NCI-H510A treated with DMSO at 0.1 percent for 48 hours (cell line): ENCODE data around the gene INPP1.
"Not testable (repeated sequence)": the region's sequence is repeated elsewhere in the genome, so short reads cannot be mapped to it uniquely, and the experiment has no call there.

Experiments
- DNase-seq: peaks from one replicate; lab custom pipeline; 2025; lab: John Stamatoyannopoulos, UW

The INPP1 gene

DNA sequence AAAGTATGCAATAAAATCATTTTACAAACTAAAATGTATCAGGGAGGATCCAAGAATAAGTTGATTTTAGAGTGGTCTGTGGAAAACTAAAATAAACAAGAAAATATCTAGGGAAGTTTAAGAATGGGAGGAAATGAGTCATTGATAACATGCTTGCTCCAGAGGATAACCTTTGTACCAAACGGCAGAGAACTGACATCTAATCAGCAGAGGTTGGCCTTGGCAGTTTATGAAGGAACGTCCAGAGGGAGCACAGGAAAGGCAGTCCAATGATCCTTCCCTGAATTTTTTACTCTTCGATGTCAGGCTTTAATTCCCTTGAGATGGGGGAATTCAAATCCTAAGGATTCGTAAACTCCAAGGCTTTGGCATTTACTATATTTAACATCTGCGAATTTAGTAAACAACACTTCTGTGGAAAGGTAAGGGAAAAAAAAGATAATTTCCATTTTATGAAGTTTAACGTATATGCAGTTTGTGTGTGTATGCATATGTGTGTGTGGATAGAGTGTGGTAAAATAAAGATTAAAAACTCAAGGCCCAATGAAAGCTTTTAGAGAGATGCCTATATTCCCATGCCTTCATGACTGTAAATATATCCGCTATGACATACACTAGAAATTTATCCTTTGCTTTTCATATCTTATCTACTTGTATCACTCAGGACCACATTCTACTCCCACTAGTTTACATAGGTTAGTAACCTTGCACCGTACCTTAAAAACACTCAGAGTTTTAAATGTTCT, 8.7 kb upstream of the INPP1 start:
- no peak for DNase-seq

DNA sequence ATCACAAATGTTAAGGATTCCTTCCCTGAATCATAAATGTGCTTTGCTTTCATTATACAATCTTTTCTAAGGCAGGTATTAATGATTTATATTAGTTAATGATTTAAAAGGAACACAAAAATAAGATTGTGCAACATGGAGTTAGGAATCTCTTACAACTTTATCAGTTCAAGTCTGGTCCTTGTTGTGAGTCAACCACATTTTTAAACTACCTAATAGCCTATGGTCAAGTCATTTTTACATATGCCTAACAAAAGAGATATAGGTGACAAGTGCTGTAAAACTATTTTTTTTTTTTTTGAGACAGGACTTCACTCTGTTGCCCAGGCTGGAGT, 8.2 kb upstream of the INPP1 start:
- no peak for DNase-seq

DNA sequence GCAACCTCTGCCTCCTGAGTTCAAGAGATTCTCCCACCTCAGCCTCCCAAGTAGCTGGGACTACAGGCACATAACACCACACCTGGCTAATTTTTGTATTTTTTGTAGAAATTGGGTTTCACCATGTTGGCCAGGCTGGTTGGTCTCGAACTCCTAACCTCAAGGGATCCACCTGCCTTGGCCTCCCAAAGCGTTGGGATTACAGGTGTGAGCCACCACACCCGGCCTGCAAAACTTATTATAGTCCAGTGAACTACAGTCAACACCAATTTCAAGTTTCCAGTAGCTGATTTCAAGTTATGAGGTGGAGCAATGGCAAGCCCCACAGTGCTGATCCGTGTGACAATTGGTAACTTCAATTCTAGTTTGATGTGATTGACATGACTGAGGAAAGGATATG, 7.8 kb upstream of the INPP1 start:
- DNase-seq, result not testable (repeated sequence)

DNA sequence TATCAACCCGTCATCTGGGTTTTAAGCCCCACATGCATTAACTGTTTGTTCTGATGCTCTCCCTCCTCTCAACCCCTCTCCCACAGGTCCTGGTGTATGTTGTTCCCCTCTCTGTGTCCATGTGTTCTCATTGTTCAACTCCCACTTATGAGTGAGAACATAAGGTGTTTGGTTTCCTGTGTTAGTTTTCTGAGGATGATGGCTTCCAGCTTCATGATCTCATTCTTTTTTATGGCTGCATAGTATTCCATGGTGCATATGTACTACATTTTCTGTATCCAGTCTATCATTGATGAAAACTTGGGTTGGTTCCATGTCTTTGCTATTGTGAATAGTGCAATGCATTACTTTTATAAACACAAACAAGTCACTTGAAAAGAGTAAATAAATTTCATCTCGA, 7.0 kb upstream of the INPP1 start:
- no peak for DNase-seq

DNA sequence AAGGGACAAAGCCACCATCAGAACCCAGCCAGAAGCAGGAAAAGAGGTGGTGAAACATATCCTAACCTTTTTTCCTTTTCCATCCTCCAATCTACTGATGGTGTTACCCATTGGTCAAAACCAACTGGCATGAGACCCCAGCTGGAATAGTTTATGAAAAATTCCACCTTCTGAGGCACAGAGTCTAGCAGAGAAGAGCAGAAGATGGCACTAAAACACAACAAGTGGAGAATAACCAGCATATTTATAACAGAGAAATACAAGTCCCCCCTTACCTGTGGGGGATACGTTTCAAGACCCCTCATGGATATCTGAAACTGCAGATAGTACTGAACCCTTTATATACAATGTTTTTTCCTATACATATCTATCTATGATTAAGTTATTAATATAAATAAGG, 4.9 kb upstream of the INPP1 start:
- no peak for DNase-seq

DNA sequence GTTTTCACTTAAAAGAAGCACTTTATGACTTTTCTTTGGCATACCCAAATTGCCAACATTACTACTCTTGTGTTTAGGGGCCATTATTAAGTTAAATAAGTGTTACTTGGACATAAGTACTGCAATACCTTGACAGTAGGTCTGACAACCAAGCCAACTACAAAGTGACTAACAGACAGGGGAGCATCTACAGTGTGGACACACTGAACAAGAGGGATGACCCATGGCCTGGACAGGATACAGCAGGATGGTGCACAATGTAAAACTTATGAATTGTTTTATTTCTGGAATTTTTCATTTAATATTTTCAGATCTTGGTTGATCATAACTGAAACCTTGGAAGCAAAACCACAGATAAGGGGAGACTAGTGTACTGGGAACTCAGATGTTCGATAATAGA, 4.0 kb upstream of the INPP1 start:
- DNase-seq, result no peak

DNA sequence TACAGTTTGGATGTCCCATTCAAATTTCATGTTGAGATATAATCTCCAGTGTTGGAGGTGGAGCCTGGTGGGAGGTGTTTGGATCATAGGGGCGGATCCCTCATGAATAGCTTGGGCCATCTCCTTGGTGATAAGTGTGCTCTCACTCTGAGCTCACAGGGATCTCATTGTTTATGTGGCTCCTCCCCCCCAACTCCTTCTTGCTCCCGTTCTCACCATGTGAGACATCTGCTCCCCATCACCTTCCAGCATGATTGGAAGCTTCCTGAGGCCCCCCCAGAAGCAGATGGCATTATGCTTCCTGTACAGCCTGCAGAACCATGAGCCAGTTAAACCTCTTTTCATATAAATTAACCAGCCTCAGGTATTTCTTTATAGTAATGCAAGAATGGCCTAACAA, 3.0 kb upstream of the INPP1 start:
- no peak for DNase-seq

DNA sequence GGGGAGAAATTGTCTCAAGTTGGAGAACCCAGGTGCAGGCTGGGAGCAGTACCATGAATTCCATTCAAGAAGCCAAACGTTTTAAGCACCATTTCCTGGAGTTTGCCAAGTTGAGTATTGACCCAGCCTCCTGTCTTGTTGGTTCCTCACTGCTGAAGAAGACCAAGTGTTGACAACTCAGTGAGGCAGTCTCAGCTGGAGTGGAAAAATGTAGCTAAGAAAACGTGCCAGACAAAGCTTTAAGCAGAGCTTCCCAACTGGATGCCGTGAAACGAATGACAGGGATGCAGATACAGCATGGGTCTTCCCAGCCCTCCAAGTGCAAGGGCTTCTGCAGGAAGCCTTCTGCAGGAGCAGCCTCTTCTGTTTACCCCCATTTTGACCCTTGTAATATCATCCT, 778 bp upstream of the INPP1 start:
- DNase-seq, result no peak

DNA sequence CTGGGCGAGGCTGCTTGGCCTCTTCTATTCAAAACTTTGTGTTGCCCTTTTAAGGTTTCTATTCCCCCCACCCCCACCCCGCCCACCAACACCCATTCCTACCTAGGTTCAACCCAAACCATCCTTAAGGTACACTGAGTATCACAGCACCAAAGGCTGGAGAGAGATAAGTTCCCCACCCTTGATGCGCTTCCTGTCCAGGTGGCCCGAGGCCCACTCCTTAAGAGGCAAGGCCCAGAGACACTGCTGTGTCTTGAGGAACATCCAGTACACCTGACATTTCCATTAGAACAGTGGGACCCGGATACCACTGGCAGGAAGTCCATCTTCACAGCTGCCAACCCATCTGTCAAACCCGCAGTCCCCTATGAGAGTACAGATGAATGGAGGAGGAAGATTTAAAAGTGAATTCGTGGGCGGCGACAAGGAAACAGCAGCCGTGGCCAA, 277 bp upstream of the INPP1 start:
- DNase-seq, result peak; percentile 4

DNA sequence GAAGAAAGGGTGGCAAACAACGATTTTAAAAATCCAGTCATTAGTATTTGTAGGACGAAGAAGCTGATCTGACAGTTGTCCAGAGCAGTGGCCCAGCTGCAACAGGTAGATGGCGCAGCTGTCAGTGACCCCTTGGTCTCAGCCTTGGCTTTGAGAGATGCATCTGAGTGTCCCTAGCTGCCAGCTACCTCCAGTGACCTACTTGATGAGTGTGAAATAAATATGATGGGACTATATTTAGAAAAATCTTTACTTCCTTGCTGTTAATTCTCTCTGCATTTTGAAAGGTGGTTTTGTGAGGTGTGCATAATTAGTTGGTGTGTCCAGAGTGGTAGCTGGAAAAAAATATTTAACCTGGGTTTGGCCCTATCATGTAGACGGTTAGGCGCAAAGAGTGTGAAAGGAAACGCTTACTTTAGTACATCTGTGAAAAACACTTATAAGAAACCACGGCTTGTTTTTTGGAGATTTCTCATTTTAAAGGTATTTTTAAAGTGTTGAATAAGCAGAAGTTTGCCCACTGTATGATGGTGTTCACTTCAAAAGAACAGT, 963 bp downstream of the INPP1 start:
- DNase-seq, result peak; percentile 52

DNA sequence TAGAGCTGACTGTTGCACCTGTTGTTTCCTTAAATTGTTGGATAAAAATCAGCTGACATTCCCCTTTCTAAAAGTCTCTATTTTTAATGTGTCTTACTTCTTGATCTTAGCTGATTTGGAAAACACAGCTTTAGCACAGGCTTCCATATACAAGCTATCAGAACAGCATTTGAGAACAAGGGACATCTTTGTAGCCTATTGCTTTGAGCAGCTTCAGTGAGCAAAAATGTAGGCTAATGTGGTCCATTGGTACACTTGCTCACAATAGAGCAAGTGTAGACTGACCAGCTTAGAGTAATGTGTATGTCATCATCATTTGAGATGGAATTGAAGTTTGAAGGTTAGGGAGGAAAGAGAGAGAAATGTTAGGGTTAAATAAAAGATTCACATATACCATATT, 7.0 kb downstream of the INPP1 start:
- no peak for DNase-seq

DNA sequence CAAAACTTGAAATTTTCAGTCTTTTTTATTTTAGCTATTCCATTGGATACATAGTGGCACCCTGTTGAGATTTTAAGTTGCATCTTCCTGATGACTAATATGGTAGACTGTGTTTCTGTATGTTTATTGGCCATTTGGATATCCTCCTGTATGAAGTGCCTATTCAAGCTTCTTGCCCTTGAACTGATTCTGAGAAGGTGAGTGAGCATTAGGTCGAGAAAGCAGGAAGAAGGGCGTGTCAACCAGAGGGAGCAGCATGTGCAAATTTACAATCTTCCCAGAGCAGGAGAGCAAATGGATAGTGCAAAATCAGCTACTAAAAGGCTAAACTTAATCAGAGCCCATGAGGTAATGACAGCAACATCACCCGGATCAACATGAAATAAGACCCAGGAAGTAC, 8.6 kb downstream of the INPP1 start:
- DNase-seq, result no peak

DNA sequence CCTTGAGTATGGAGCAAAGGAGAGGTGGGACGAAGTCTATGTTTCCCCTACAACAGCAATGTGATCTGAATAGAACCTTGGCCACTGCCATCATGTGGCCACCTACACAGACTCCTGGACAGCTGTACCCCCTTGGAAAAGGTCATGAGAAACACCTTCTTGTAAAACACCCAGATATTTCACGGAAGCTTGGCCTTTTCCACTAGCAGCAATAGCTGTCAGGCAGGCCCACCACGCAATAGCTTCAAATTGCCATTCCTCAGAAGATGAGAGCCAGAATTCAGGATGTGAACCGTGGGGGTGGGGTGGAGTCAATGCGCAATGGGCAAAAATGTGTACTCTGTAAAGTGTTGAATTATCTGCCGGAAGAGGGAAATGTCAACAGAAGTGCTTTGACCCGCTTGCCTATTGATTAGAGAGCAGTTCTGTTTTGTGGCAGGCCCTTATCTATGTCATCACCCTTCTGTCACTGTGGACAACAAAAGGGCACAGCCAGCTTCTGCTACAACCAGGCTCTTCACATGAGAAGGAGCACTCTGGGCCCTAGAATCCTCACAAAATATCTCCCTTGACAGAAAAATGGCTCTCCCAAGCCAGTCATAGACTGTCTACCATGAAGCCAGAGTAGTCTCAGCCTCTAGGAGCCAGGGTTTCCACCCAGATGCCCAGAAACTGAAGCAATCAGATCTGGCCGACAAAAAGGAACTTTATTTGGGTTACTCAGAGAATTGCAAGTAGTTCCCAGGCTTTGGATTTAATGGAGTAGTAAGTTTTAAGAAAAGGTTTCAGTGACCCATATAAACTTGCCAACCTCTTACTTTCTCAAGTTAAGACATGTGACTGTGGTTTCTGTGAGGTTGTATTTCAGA, 9.5 kb downstream of the INPP1 start:
- peak; percentile 86 for DNase-seq

DNA sequence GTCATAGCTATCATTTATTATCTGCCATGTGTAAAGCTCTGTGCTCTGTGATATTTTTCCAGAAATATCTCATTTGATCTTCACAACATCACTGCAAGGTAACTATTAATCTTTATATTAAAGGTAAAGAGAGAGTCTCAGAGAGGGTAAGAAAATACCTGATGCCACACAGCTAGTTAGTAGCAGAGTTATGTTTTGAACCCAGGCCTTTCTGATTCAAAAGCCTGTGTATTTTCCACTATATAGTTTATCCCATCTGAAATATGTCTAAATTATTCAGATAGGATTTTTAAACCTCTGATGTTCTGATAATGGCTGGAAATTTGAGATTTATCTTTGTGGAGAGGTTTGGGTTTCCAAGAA, 10.1 kb downstream of the INPP1 start:
- no peak for DNase-seq

DNA sequence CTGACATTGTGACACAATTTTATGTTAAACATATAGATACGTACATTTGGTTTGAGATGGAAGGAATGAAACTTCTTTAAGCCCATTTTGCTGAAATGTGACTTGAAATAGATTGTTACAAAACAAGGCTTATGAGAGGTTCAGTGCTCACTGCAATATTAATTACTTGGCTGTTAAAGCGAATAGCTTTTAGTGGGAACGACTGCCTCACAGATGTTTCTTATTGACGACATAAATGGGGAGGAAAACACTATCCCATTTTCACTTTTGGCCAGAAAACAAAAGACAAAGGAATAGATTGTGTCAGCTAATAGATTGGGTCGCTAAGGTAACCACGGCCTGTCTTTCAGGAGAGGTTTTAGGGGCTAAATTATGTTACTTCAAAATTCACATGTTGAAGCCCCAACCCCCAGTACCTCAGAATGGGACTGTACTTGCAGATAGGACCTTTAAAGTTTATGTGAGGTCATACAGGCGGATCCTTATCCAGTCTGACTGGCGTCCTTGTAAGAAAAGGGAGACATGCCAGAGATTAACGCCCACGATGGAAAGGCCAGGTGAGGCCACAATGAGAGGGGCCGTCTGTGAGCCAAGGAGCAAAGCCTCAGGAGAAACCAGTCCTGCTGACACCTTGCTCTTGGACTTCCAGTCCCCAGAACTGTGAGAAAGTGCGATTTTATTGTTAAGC, 10.8 kb downstream of the INPP1 start:
- DNase-seq, result no peak

DNA sequence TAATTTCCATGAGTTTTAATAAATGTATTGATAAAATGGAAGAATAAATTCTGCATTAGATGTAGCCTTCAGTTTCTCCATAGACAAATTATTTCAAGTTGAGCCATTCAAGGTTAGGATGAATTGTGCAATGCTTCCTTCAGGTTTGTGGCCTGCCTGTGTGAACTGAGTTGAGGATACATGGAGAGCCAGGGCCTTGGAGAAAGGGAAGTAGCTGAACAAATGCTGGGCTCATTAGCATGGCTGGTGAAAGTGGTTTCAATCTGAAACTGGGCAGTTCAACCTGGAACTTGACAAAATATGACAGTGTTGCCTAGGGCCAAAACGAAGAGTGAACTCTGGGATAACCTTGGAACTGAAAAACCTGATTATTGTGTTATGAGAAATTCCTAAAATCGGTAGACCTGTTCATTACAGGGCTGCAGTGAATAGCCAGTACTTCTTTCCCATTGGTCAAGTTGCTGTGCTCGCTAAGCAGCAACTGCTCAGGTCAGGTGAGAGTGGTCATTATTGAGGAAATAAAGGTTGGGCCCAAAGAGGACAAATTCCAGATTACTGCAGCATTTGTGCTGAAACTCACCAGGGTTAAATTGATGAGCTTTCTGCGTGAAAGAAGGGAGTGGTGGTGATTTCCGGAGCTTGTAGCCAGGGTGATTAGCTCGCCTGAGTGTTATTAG, 12.7 kb downstream of the INPP1 start:
- no peak for DNase-seq

DNA sequence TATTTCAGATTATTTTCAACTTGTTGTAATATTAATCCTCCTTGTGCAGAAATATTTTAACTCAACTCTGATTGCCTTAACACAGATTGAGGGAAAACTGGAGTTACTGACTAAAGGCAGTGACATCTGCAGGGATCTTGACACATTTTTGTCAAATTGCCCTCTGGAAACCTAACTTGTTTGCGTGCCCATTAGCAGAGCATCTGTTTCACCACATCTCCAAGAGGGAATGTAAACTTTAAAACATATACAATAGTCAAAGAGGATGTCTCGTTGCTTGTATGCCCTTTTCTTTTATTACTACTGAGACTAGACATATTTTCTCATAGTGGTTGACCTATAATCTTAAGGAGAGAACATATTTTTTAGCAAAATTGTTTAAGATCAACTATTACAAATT, 14.2 kb downstream of the INPP1 start:
- no peak for DNase-seq

DNA sequence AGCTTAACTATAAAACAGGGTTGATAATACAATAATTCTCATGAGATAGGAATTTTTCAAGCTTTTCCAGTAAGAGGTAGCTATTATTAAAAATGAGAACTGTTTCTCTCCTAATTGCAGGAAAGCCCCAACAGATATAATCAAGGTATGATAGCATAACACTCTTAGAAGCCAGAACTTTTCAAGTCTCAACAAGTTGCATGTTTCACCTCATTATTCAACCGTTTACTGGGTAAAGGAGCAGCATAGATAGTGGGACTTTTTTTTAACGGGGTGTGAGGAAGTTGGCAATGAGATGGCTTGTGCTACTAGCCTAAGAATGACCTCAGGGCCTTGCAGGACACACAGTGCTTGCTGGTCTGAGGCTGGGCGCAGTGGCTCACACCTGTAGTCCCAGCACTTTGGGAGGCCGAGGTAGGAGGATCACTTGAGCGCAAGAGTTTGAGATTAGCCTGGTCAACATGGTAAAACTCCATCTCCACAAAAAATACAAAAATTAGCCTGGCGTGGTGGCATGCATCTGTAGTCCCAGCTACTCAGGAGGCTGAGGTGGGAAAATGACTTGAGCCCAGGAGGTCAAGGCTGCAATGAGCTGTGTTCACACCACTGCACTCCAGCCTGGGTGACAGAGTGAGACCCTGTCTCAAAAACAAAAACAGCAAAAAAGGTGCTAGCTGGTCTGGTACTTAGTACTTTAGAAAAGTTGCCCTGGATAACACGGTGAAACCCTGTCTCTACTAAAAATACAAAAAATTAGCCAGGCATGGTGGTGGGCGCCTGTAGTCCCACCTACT, 15.5 kb downstream of the INPP1 start:
- DNase-seq, result not testable (repeated sequence)

DNA sequence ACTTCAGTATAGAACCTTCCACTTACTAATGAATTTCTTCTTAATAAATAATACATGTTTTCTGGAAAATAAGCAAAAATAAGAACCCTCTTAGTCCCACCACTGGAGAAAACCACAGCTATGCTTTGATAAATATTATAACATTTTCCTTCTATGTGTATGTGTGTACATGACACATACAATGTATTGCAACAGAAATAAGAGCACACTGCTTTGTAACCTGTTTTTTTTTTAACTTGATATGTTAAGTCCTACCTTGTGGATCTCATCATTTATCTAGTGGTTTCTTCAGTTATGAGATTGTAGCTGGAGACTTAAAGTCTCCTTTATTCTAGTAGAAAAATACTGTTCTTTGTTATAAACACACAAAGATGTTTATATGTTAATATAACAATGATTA, 17.2 kb downstream of the INPP1 start:
- no peak for DNase-seq

DNA sequence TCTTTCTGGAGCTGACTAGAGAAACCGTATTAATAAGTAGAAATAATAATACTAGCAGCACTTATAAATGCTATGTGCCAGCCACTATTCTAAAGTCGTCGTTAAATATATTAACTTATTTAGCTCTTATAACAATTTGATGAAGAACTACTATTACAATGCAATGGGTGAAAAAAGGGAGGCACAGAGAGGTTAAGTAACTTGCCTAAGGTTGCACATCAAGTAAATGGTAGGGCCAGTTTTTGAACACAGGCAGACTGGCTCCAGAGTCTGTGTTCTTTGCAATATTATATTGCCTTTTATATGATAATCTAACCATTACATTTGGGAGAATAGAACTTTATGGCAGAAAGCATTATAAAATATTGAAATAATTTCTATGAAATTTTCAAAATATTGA, 17.6 kb downstream of the INPP1 start:
- DNase-seq, result no peak

DNA sequence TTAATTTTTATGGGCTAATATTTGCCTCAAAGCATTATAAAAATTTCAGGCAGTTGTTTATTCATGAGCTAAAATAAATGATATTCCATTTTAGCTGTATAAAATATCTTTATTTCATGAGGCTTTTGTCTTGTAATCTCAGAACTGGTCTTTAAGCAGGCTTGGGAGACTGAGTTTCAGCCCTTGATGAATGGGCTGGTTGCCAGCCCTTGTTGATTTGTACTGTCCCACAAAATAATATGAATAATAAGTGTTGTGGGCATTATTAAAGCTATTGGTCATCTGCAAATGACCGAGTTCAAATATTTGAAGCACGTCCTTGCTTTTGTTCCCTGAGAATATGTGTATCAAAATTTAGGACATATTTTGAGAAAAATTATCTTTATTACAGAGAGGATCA, 18.2 kb downstream of the INPP1 start:
- no peak for DNase-seq
